Measurements from ENCODE around the gene KCNK5.

Gene KCNK5

GRCh38 chr6:39171489-39172376, 57.5 kb downstream of the KCNK5 start:
- no peak for DNase-seq (ENCODE audit: low read depth)

- no peak for DNase-seq (ENCODE audit: low read depth)
Measured at GRCh38 chr6:39170860-39171259, 58.4 kb downstream of the KCNK5 start.

GRCh38 chr6:39170389-39170788, 58.9 kb downstream of the KCNK5 start:
- no peak for DNase-seq (ENCODE audit: low read depth)

- DNase-seq (ENCODE audit: low read depth): no peak
Measured at GRCh38 chr6:39169448-39170344, 59.6 kb downstream of the KCNK5 start.

- no peak for DNase-seq (ENCODE audit: low read depth)
Measured at GRCh38 chr6:39167866-39168625, 61.2 kb downstream of the KCNK5 start.

GRCh38 chr6:39167321-39167720, 62.0 kb downstream of the KCNK5 start:
- DNase-seq (ENCODE audit: low read depth): no peak

GRCh38 chr6:39166912-39167290, 62.4 kb downstream of the KCNK5 start:
- DNase-seq (ENCODE audit: low read depth): no peak

- DNase-seq (ENCODE audit: low read depth): peak; percentile 80
Measured at GRCh38 chr6:39166189-39166911, 62.9 kb downstream of the KCNK5 start.

- no peak for DNase-seq (ENCODE audit: low read depth)
Measured at GRCh38 chr6:39157511-39157910, 71.8 kb downstream of the KCNK5 start.

- DNase-seq (ENCODE audit: low read depth): no peak
Measured at GRCh38 chr6:39156801-39157200, 72.5 kb downstream of the KCNK5 start.

GRCh38 chr6:39154705-39155104, 74.6 kb downstream of the KCNK5 start:
- DNase-seq (ENCODE audit: low read depth): no peak

GRCh38 chr6:39153766-39154397, 75.4 kb downstream of the KCNK5 start:
- no peak for DNase-seq (ENCODE audit: low read depth)

GRCh38 chr6:39152262-39152661, 77.0 kb downstream of the KCNK5 start:
- DNase-seq (ENCODE audit: low read depth): no peak

GRCh38 chr6:39151211-39151610, 78.1 kb downstream of the KCNK5 start:
- no peak for DNase-seq (ENCODE audit: low read depth)

- DNase-seq (ENCODE audit: low read depth): no peak
Measured at GRCh38 chr6:39144481-39145173, 84.6 kb downstream of the KCNK5 start.

- DNase-seq (ENCODE audit: low read depth): no peak
Measured at GRCh38 chr6:39143238-39143930, 85.9 kb downstream of the KCNK5 start.

GRCh38 chr6:39140556-39141167, 88.6 kb downstream of the KCNK5 start:
- no peak for DNase-seq (ENCODE audit: low read depth)

All from stimulated activated CD8-positive, alpha-beta memory T cell treated with anti-CD3 and anti-CD28 coated beads, Interleukin-15, amount 100 ng/mL, for 24 hours (primary cell).